ENCODE measurements around the gene SSX4B.
"Not testable (repeated sequence)": the region's sequence is repeated elsewhere in the genome, so short reads cannot be mapped to it uniquely, and the experiment has no call there.

SSX4B gene

DNA sequence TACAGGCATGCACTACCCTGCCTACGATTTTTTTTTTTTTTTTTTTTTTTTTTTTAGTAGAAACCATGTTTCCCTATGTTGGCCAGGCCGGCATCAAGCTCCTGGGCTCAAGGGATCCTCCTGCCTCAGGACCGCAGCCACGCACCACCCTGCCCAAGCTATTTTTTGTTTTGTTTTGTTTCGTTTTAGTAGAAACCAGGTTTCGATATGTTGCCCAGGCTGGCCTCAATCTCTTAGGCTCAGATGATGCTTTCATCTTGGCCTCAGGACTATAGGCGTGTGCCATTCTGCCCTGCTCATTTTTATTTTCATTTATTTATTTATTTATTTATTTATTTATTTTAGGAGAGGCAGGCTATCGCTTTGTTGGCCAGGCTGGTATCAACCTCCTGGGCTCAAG is 54.1 kb downstream of the SSX4B start:
- H3K4me3 ChIP-seq (ENCODE audit: low read depth, low read length) = no peak overlapping the region
- DNase-seq (ENCODE audit: low read depth) = no peak
- TF ChIP-seq, protein P1, sequence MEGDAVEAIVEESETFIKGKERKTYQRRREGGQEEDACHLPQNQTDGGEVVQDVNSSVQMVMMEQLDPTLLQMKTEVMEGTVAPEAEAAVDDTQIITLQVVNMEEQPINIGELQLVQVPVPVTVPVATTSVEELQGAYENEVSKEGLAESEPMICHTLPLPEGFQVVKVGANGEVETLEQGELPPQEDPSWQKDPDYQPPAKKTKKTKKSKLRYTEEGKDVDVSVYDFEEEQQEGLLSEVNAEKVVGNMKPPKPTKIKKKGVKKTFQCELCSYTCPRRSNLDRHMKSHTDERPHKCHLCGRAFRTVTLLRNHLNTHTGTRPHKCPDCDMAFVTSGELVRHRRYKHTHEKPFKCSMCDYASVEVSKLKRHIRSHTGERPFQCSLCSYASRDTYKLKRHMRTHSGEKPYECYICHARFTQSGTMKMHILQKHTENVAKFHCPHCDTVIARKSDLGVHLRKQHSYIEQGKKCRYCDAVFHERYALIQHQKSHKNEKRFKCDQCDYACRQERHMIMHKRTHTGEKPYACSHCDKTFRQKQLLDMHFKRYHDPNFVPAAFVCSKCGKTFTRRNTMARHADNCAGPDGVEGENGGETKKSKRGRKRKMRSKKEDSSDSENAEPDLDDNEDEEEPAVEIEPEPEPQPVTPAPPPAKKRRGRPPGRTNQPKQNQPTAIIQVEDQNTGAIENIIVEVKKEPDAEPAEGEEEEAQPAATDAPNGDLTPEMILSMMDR (conservative IDR thresholded peaks at IDR 0.05; ENCODE audit: low read depth, low read length) = no peak

- H3K4me3 ChIP-seq (ENCODE audit: low read depth, low read length); DNase-seq (ENCODE audit: low read depth): not testable (repeated sequence)
Measured at GRCh38 chrX:48356315-48357094, 55.3 kb downstream of the SSX4B start, which contains the start of gene SSX3. Gene SSX3 (minus strand): TSS chrX:48356703. CDS start chrX:48355249, 1,454 bp downstream.

Data from choroid plexus epithelial cell (primary cell).